Heart right ventricle (tissue), 16 donors: Measurements from ENCODE around the gene C10orf67. TPM values are rescaled to one million over a fixed set of nuclear protein-coding genes. Genes with fewer than 3 reads are reported as not detected.
"Not testable (repeated sequence)": the region's sequence is repeated elsewhere in the genome, so short reads cannot be mapped to it uniquely, and the experiment has no call there.

Experiments used
- ATAC-seq, 8 donors: fragments of 200-7000 bp; cut with Tn5 transposase; one replicate each; pipeline ENCODE4 v1.9.1; 2020; ENCODE audit warnings: mild to moderate bottlenecking in 8 of 8, moderate library complexity in 8 of 8, moderate number of reproducible peaks in 1 of 8
- DNase-seq, 2 donors: peaks; one replicate each; pipeline ENCODE4 v3.0.0-alpha.2; 2020
- H3K27ac ChIP-seq, 10 donors: fragments of 200-600 bp; sonication (generic) in 2 of 10; one replicate each; pipeline versions ENCODE4 v1.5.0 to v1.8.0; 2020 to 2022; ENCODE audit warnings: mild to moderate bottlenecking in 3 of 10
- H3K27me3 ChIP-seq, 7 donors: fragments of 200-600 bp; one replicate each; pipeline ENCODE4 v1.8.0; 2021 to 2022; ENCODE audit warnings: mild to moderate bottlenecking in 2 of 7
- H3K36me3 ChIP-seq, 9 donors: fragments of 200-600 bp; sonication (generic) in 1 of 9; one replicate each; pipeline versions ENCODE4 v1.5.0 to v1.8.0; 2020 to 2022; ENCODE audit warnings: mild to moderate bottlenecking in 2 of 9
- H3K4me1 ChIP-seq, 9 donors: fragments of 200-600 bp; sonication (generic) in 1 of 9; one replicate each; pipeline versions ENCODE4 v1.5.0 to v1.8.0; 2020 to 2022; ENCODE audit warnings: mild to moderate bottlenecking in 4 of 9
- H3K4me3 ChIP-seq, 10 donors: fragments of 200-600 bp; sonication (generic) in 2 of 10; one replicate each; pipeline versions ENCODE4 v1.5.0 to v1.8.0; 2020 to 2022; ENCODE audit warnings: mild to moderate bottlenecking in 7 of 10, moderate library complexity in 2 of 10
- H3K9me3 ChIP-seq, 11 donors: fragments of 200-600 bp in 10 of 11; sonication (generic) in 2 of 11; one replicate each; pipeline versions ENCODE4 v1.5.0 to v1.8.0; 2013 to 2022; ENCODE audit warnings: mild to moderate bottlenecking in 2 of 11, control low read depth in 1 of 11, moderate library complexity in 1 of 11
- CTCF ChIP-seq, 9 donors: fragments of 200-600 bp; sonication (generic) in 2 of 9; IDR thresholded peaks; one replicate each; pipeline versions ENCODE4 v1.5.0 to v1.8.0; 2021 to 2022; ENCODE audit warnings: antibody characterized with exemption in 9 of 9, mild to moderate bottlenecking in 5 of 9, moderate library complexity in 1 of 9
- WGBS, 2 donors: extraction: QIAGEN DNeasy Blood & Tissue Kit; methylation state at CpG; one replicate each; pipeline ENCODE4 v1.1.7; 2013; ENCODE audit warnings: inconsistent platforms in 1 of 2; 5-methylcytosine and 5-hydroxymethylcytosine counted together
- intact Hi-C, 10 donors: fragments of 100-400 bp; cut with DNase I; formaldehyde crosslinking; loops; one replicate each; pipeline versions ENCODE4 v1.11.1 to v1.14.2; 2022
- polyA plus RNA-seq, 2 donors: library from polyadenylated mRNA; stranded (reverse); fragments of 200-250 nt; gene quantifications; one replicate each; pipeline ENCODE4 v1.2.3, GENCODE V29; 2013
- total RNA-seq, 10 donors: library from RNA; stranded (reverse); fragmentation: NEBNext Ultra II Directional in 3 of 10; extraction: Animal tissue kit (Norgen Biotek cat#: 25700) in 3 of 10; gene quantifications; one replicate each; pipeline versions ENCODE4 v1.2.1 to v1.2.4, GENCODE V29; 2021 to 2023
- donor health status: Arrhythmogenic right ventricular cardiomyopathy.
- donor health status: ischemic (EF 13 %, LVEDD 7.1; RV severe dilation, severe dysfunction).
- donor health status: healthy with polysubstance abuse.
- donor health status: DM: no; HTN: yes; CAD: no.
- donor health status: DM: no; HTN: no; CAD: no.
- donor health status: ischemic (EF 25% LVEDD 6.9; RV normal size, moderate dysfunction).
- donor health status: ischemic (EF 25% LVEDD 5.7; RV mildly dilated, moderate dysfunction).
- donor health status: healthy.
- donor health status: DM: yes; HTN: yes; CAD: no.
- donor health status: Ischemic cardiomyopathy.
- donor health status: ischemic (EF 35%, LVEDD 5.7; RV mildly dilated, moderate dysfunction).
- donor health status: nonischemic (EF 11% LVEDD 7.7; RV severe dilation, severe dysfunction).
- donor health status: DM: yes; HTN: yes; CAD: no.
- donor health status: PGD.
- donor health status: ischemic (EF 29% LVEDD 5.4; RV normal size, mild dysfunction).
- donor health status: nonischemic (EF 23%, LVEDD 6.1; RV moderate dilation, normal function).

C10orf67 gene
- total and polyA plus RNA-seq, 12 donors, result 0.15 to 1.5 (median 0.40) TPM

GRCh38 chr10:23315966-23316365, 28.6 kb downstream of the C10orf67 start:
- Histone ChIP-seq H3K4me3 (no peak overlapping the region), H3K9me3 (no peaks in the 10 kb centered on the region), H3K36me3 (no peaks in the 10 kb centered on the region), H3K27ac (no peak overlapping the region), H3K27me3 (no peaks in the 10 kb centered on the region), H3K4me1 (peaks cover 0 to 4% (median 0%) of the 10 kb centered on the region in 9 donors)
- DNase-seq (no peak), ATAC-seq (peak in 3 of 8 donors; percentile 25 to 62 (median 39))
- intact Hi-C loops, result loop anchor here in 8 of 10 donors (2.0 to 10.0 kb wide), 8 partner anchors 41 to 1239 kb away; no protein-coding TSS in a partner anchor
- no peak for TF ChIP-seq CTCF (IDR thresholded peaks at IDR 0.05)
- WGBS, 2 donors, result 81 to 86% methylated on average over 3 of the region's 3 CpGs

- 0% methylated on average over 3 of the region's 3 CpGs for WGBS, 2 donors
- H3K9me3 ChIP-seq, result no peaks in the 10 kb centered on the region
- H3K4me1 ChIP-seq, result peaks cover 0 to 11% (median 0%) of the 10 kb centered on the region in 9 donors
- DNase-seq (peak in 1 of 2 donors; percentile 72), ATAC-seq (peak in 5 of 8 donors; percentile 56 to 65 (median 58))
- H3K27ac ChIP-seq, result no peak overlapping the region
- H3K27me3 ChIP-seq, result no peaks in the 10 kb centered on the region
- intact Hi-C loops, result loop anchor here (1.0 to 10.0 kb wide), 12 partner anchors 42 to 1240 kb away; no protein-coding TSS in a partner anchor
- H3K36me3 ChIP-seq, result no peaks in the 10 kb centered on the region
- TF ChIP-seq CTCF (IDR thresholded peaks at IDR 0.05), result peak; percentile 40 to 88 (median 78)
- no peak overlapping the region for H3K4me3 ChIP-seq
These were observed 29.8 kb downstream of the C10orf67 start for GRCh38 chr10:23314835-23315239.

- Histone ChIP-seq H3K4me3 (no peak overlapping the region), H3K36me3 (no peaks in the 10 kb centered on the region), H3K9me3 (no peaks in the 10 kb centered on the region), H3K27me3 (no peaks in the 10 kb centered on the region), H3K4me1 (peaks cover 0 to 11% (median 0%) of the 10 kb centered on the region in 9 donors), H3K27ac (no peak overlapping the region)
- WGBS, 2 donors, result 25 to 41% methylated on average over 1 of the region's 1 CpG
- DNase-seq (no peak), ATAC-seq (peak in 3 of 8 donors; percentile 22 to 46 (median 44))
- no peak for TF ChIP-seq CTCF (IDR thresholded peaks at IDR 0.05)
- intact Hi-C loops, result loop anchor here (5.0 to 10.0 kb wide), 7 partner anchors 154 to 1244 kb away; no protein-coding TSS in a partner anchor
These were observed 33.6 kb downstream of the C10orf67 start for GRCh38 chr10:23311034-23311433.

GRCh38 chr10:23310404-23310803, 34.2 kb downstream of the C10orf67 start:
- no peak for TF ChIP-seq CTCF (IDR thresholded peaks at IDR 0.05)
- WGBS, 2 donors, result 5 to 13% methylated on average over 1 of the region's 1 CpG
- no peaks in the 10 kb centered on the region for H3K36me3 ChIP-seq
- H3K27ac ChIP-seq, result no peak overlapping the region
- ATAC-seq, result peak in 2 of 8 donors; percentile 28 to 44
- intact Hi-C loops, result loop anchor here (5.0 to 10.0 kb wide), 7 partner anchors 153 to 1244 kb away; no protein-coding TSS in a partner anchor
- H3K4me1 ChIP-seq, result peaks cover 0 to 11% (median 0%) of the 10 kb centered on the region in 9 donors
- DNase-seq, result peak in 1 of 2 donors; percentile 10
- no peaks in the 10 kb centered on the region for H3K27me3 ChIP-seq
- H3K4me3 ChIP-seq, result no peak overlapping the region
- H3K9me3 ChIP-seq, result no peaks in the 10 kb centered on the region

- 89 to 93% methylated on average over 7 of the region's 7 CpGs for WGBS, 2 donors
- intact Hi-C loops, result loop anchor here in 2 of 10 donors (5.0 to 10.0 kb wide), 2 partner anchors 135 to 357 kb away; no protein-coding TSS in a partner anchor
- not testable (repeated sequence) for H3K27ac ChIP-seq, H3K4me3 ChIP-seq, H3K36me3 ChIP-seq, DNase-seq, H3K9me3 ChIP-seq, H3K27me3 ChIP-seq, ATAC-seq, H3K4me1 ChIP-seq
These were observed 44.6 kb downstream of the C10orf67 start for GRCh38 chr10:23299961-23300360.
